BLaER1 (cell line): ENCODE data around the gene PNMA8C.
"Not testable (repeated sequence)": the region's sequence is repeated elsewhere in the genome, so short reads cannot be mapped to it uniquely, and the experiment has no call there.

ENCODE experiments used
- H3K27ac ChIP-seq: shearing (Covaris generic); formaldehyde crosslinking; 2 replicates; pipeline ENCODE4 v1.8.1; 2022
- H3K27me3 ChIP-seq: shearing (Covaris generic); formaldehyde crosslinking; 2 replicates; pipeline ENCODE4 v1.8.1; 2022
- H3K36me3 ChIP-seq: shearing (Covaris generic); formaldehyde crosslinking; 2 replicates; pipeline ENCODE4 v1.8.1; 2022
- H3K4me1 ChIP-seq: shearing (Covaris generic); formaldehyde crosslinking; 2 replicates; pipeline ENCODE4 v1.8.1; 2022
- H3K4me2 ChIP-seq: shearing (Covaris generic); formaldehyde crosslinking; 2 replicates; pipeline ENCODE4 v1.8.1; 2022
- H3K4me3 ChIP-seq: shearing (Covaris generic); formaldehyde crosslinking; 2 replicates; pipeline ENCODE4 v1.8.1; 2022
- H3K9ac ChIP-seq: shearing (Covaris generic); formaldehyde crosslinking; 2 replicates; pipeline ENCODE4 v1.8.1; 2022
- H3K9me3 ChIP-seq: shearing (Covaris generic); formaldehyde crosslinking; 2 replicates; pipeline ENCODE4 v1.8.1; 2022
- H4K20me1 ChIP-seq: shearing (Covaris generic); formaldehyde crosslinking; 2 replicates; pipeline ENCODE4 v1.8.1; 2022
- Cebpa-rat ChIP-seq: shearing (Covaris generic); IDR thresholded peaks from 2 replicates; pipeline ENCODE4 v1.8.1; 2022

PNMA8C gene

GRCh38 chr19:46376241-46377153 is 52.2 kb downstream of the PNMA8C start:
- Histone ChIP-seq H3K9me3 (no peaks in the 10 kb centered on the region), H4K20me1 (peaks cover 71% of the 10 kb centered on the region), H3K36me3 (peaks cover 94% of the 10 kb centered on the region), H3K9ac (no peak overlapping the region), H3K4me3 (no peak overlapping the region), H3K27me3 (no peaks in the 10 kb centered on the region), H3K4me2 (no peak overlapping the region), H3K27ac (no peak overlapping the region), H3K4me1 (peaks cover 58% of the 10 kb centered on the region)
- TF ChIP-seq Cebpa-rat, result no peak

- H3K36me3 ChIP-seq, result peaks cover 93% of the 10 kb centered on the region
- not testable (repeated sequence) for H3K27me3 ChIP-seq, H3K9me3 ChIP-seq, H3K27ac ChIP-seq, H3K9ac ChIP-seq, H3K4me3 ChIP-seq, H3K4me2 ChIP-seq
- peaks cover 76% of the 10 kb centered on the region for H4K20me1 ChIP-seq
- H3K4me1 ChIP-seq, result peaks cover 60% of the 10 kb centered on the region
Measured at GRCh38 chr19:46375476-46376067, 53.2 kb downstream of the PNMA8C start.
